Measurements from ENCODE around the gene PODXL. TPM values are rescaled to one million over a fixed set of nuclear protein-coding genes. Genes with fewer than 3 reads are reported as not detected.
"Not testable (repeated sequence)": the region's sequence is repeated elsewhere in the genome, so short reads cannot be mapped to it uniquely, and the experiment has no call there.

PODXL gene
- polyA plus RNA-seq, 12 donors, result 65.5 to 217 (median 82.7) TPM

DNA sequence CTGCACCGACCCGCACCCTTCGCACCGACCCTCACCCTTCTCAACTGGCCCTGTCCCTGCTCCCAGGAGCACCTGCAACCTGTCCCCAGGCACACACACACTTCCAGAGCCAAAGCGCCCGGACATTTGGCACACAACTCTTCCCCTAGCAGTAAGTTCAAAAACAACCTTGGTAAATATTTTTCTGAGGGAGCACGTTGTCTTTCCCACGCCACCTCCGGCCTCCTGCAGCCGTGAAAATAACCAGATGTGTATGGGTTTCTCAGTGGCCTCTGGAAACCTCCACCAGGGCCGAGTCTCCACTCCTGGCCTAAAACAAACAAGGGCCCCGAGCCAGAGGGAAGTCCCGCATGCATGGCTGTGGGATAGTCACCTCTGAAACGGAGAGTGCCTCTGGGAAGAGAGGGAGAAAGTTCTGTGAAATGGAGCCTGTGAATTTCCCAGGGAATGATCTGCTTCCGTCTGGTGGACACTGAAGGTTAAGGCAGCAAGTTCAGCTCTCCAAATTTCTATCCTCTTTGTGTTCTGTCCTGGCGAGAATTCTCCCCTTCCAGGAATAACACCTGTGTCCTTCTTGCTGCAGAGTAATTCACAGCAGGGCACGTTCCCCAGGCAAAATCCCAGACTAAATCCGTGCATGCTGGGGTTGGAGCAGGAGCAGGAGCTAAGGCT is 15.8 kb downstream of the PODXL start:
- DNase-seq, result no peak

DNA sequence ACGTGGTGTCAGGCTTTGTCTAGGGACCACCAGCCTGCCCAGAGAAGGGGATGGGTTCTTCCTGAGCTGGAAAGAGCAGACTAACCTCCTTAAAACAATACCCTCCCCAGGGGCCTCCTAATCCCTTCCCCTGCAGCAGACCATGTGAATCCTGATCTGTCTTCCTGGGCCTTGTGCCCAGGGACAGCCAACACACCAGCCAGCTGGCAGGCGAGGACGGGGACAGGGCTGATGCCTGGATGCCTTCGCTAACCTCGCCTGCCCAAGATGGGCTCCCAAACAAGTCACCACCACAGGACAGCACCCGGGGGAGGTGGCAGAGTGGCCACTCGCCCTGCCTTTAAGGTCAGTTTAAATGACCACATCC is 17.6 kb downstream of the PODXL start:
- no peak for DNase-seq

DNA sequence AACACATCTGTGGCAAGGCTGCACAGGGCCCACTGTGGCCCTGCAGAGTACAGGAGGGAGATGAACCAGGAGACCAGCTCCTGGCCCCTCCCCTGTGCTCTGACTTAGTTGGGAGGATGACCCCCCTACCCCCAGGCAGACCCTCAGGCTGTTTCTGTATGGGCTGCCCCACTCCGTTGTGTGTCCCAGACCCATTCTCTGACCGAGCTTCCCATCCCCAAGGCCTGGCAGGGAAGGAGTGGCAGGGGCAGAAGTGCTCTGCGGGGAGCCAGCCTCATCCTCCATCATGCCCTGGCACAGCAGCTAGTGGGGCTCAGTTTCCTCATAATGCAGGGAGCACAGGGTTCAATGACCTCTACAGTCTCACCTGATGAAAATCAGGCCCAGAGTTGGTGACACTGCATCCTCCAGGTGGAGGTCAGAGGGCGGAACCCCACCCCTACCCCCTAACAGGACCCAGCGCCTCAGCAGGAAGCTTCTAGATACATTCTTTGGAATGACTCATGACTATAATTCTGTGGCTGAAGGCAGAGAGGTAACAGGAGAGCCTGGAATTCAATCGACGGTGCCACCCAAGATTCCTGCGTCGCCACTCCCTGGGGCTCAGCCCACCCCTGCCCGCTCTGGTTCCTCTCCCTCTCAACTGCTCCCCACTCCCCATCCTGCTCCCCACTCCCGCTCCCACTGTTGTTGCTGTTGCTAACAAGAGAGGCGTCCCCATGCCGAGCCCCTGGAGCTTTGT is 18.2 kb downstream of the PODXL start:
- DNase-seq, result no peak

DNA sequence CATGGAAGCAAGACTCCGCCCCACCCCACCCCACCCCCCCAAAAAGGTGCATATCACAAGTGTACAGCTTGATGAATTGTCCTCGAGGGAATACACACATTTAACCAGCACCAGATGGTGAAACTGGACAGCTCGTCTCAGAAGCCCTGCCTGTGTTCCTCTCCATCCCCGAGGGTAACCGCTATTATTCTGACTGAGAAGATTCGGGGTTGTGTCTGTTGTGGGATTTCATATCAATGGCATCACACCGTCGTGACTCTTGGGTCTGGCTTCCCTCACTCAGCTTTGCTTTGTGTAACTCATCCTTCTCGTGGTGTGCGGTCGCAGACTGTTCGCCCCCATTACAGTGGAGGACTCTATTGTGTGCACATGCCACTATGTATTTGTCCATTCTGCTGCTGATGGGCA is 18.9 kb downstream of the PODXL start:
- no peak for DNase-seq

DNA sequence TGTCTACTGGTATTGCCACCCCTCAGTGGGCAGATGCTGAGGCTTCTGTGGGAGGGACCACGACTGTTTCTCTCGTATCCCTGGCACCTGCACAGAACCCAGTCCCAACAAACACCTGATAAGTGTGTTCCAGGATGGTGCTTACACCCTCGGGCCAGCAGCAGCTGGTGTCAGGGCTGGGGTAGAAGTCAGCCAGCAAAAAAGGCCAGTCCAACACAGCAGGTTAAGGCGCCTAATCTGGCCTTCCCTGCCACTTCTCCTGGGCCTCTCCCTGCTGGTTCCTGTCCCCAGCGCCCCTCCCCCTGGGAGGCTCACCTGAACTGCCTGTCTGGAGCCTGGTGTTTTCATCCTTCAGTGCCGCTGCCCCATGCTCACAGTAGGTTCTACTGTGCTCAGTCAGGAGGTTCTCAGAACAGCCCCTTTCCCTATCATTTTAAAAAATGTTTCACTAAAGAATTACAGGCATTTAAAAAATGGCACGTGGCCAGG is 20.0 kb downstream of the PODXL start:
- no peak for DNase-seq

DNA sequence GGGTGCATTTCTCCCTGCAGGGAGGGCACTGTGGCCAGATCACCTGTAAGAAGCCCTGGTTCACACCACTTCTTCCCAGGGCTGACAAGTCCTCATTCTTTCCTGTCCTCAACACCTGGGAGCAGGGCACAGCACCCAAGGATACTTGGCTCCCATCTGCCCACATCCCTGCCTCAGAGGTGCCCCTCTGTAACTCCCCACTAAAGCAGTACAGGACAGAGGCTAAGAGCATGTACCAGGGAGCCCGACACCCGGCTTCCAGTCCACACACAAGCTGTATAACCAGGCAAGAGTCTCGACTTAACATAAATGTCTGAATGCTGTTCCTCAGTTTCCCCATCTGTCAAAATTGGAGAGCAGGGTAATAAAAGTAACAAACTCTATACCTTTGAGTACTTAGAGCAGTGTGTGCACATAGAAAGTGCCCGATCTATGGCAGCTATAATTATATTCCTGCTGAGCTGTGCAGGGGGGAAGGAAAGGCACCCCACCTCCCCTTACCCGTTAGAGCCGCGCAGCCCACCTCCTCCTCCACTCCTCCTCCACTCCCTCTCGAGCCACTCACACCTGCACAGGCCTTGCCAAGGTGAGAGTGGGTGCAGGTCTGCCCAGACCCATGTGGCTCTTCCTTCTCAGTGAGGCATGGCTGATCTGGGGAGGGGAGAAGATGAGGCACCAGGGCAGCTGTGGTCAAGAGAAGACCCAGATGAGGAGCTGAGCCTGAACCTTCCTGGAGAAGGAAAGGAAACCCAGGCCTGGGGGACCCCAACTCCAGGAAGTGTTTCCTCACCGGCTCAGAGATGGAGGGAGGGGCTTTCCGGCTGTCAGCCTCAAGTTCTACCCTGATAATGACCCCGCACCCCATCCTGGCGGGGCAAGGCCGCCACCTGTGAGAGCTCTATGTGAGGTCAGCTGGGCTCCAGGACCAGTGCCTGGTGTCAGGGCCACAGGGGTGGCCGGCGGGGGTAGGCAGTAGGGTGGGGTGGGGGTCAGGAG is 22.6 kb downstream of the PODXL start:
- DNase-seq, result no peak

DNA sequence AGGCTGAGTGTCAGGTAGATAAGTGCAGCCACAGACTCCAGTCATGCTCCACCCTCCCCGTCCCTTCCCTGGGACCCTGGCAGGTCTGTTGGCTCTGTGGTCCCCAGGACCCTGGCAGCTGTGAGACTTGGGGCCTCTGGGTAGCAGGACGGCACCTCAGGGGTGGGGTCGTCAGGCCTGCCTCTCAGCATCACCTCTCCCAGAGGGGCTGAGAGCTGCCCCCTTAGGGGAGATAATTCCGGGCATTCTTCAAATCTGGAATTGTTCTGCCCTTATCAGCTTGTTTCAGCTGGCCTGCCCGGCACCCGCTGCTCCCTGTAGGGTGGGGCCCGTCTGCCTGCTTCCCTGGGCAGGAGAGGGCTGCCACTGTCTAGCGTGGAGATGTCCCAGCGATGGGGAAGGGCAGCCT is 23.3 kb downstream of the PODXL start:
- DNase-seq, result no peak

DNA sequence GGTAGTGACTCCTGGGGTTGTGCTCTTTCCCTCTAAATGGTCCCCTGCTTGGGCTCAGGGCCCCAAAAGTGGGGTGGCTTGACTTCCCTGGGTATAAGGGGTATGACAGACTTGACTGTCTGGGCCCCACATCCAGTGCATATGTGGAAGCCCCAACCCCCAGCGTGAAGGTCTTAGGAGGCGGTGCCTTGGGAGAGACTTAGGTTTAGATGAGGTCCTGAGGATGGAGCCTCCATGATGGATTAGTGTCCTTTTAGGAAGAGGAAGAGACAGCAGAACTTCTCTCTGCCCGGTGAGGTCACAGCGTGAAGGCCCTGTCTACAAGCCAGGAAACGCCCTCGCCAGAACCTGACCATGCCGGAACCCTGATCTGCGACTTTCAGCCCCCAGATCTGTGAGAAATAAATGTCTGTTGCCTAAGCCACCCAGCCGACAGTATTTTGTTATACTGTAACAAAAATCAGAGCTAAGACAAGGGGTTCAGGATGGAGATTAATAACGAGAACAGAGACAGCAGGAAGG is 23.8 kb downstream of the PODXL start:
- no peak for DNase-seq

DNA sequence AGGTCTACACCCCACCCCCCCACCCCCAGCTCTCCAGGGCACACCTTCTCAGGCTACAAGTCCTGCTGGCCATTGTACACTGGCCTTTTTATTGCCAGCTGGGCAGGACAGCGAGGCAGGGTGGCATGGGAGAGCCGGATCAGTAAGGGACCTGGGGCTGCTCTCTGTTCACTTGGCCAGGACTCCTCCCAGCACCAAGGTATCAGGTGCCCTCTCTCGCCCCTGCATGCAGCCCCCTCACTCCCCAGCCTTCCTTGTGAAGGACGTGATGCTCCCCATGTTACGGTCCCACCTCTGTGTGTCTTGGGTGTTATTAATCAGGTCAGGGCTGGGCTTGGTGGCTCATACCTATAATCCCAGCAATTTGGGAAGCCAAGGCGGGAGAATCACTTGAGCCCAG is 26.3 kb downstream of the PODXL start:
- no peak for DNase-seq

DNA sequence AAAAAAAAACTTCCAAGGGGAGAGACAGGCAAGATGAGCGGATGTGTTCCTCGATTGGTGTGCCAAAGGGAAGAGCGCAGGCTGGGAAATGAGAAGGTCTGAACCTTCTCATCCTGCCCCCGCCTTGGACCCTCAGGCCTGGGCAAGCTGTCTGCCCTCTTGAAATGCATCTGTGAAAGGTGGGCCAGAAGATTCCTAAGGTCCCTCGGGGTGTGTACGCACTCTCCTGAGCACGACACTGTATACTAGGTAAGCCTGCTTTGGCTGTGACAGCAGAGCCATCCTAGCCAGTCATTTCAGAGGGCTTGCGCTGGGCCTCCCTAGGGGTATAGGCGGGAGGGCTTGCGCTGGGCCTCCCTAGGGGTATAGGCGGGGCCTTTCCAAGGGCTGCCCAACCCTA is 26.8 kb downstream of the PODXL start:
- no peak for DNase-seq

DNA sequence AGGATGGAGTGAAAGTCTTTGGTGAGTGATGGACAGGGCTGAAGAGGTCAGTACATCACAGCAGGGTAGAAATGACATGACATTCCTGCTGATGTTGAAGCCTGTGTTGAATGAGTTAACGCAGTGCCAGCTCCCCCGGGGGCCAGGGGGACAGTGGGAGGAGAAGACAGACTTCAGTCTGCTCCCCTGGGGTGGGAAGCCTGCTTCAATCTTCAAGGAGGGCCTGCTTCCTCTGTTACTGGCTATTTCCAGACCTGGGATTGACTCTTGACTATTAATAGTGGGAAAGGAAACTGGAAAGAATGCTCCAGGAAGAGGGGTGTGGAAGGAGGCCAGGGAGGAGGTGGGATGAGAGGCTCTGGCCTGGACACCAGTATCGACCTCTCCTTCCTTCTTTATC is 27.2 kb downstream of the PODXL start:
- DNase-seq, result no peak

DNA sequence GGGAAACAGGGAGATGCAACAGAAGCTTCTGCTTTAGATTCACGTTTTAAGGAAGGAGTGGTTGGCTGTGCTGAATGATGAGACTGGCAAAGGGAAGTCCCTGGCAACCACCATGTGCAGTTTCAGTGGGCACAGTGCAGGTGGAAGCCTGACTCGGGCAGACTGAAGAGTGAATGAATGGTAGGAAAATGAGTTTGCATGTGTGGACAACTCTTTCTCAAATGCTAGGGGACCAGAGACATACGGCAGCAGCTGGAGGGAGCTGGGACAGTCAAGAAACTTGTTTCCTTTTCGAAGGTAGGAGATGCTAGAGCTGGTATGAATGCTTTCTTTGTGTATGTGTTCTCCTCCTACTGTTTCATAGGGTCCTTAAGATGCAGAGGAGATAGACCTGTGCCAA is 29.0 kb downstream of the PODXL start:
- no peak for DNase-seq

DNA sequence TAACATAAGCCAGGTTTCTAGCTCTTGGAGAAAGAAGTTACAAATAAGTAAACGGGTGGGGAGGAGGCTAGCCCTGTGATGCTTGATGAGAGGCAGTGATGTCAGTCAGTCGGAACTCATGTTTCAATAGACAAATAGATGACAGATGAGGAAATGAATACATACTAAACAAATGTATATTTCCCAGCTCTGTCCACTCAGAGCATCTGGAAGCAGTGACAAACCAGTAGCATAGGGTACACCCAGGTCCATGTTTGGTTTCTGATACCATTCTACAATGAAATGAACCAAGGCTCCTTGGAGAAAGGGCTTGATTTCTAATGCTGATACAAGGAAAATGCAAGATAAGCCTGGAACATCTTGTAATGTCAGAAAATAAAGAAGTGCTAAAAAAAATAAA is 30.6 kb downstream of the PODXL start:
- DNase-seq, result no peak

DNA sequence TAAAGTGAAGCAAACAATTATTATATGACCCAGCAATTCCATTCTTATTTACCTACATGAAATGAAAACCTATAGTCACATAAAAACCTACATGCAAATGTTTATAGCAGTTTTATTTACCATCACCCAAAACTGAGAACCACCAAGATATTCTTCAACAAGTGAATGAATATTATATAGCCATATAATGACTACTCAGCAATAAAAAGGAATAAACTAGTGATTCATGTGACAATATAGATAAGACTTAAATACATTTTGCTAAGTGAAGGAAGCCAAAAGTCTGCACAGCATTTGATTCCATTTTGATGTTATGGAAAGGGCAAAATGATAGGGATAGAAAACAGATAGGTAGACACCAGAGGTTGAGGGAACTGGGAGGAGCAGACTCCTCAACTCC is 31.7 kb downstream of the PODXL start:
- no peak for DNase-seq

DNA sequence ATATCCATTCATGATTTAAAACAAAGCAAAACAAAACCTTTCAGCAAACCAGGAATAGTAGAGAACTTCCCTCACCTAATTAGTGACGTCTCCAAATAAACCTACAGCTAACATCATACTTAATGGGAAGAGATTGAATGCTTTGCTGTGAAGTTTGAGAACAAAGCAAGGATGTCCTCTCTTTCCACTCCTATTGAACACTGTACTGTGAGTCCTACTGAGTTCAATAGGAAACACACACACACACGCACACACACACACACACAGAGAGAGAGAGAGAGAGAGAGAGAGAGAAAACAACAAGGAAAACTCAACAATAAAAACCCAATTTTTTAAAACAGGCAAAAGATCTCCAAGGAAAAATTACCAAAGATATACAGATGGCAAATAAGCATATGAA is 32.3 kb downstream of the PODXL start:
- DNase-seq, result no peak

DNA sequence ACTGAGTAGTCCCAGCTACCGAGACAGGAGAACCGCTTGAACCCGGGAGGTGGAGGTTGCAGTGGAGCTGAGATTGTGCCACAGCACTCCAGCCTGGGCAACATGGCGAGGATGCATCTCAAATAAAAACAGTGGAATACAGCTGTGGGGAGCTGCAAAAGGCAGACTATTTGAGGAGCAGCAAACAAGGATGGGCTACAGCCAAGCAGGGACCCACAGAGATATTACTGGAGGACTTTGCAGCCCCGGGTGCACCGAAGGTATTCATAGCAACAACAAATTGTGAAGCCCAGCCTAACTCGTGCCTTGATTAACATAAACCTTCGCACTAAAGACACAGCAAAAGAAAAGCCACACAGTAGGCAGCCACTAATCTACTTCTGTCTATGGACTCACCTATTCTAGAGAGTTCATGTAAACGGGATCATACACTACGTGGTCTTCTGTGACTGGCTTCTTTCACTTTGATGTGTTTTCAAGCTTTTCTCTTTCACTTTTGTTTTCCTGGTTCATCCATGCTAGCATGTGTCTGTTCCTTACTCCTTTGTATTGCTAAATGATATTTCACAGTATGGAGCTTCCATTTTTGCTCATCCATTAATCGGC is 34.0 kb downstream of the PODXL start:
- no peak for DNase-seq

DNA sequence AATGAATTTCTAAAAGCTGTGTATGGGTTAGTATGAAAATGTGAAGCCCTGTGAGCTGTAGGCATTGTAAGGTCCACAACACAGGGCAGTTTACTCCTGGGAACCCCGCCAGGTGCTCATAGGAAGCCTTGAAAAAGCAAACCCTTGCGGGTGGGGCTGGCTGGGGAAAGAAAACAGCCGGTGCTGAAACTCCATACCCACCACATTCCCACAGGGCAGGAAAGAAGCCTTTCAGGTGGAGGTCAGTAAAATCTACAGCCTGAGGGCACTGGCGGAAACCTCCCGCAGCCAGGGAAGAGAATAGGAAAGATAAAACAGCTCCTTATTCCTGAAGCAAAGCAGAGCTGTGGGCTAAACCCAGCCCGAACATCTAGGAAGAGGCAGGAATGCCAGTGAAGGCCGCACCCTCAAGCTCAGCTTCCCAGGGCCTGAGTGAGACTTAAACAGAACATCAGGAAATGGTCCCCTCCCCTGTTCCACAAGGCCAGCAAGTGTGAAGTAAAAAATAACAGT is 34.7 kb downstream of the PODXL start:
- no peak for DNase-seq

DNA sequence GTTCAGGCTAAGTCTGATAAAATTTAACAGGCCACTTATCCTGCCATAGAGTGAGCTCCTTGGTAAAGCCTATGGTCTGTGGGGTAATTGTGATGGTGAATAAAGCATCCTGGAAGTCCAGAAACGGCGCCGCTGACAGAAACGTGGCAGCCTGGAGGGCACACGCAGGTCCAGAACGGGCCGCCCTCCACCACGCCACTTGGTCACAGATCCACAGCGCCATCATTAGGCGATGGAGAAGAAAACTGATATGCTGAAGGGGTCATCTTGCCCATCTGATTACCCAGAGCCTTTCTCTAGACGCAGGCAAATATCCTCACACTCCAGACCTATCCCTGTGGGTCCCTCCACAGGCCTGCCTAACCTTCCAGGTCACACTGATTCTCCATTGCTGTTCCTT is 37.8 kb downstream of the PODXL start:
- DNase-seq, result no peak

DNA sequence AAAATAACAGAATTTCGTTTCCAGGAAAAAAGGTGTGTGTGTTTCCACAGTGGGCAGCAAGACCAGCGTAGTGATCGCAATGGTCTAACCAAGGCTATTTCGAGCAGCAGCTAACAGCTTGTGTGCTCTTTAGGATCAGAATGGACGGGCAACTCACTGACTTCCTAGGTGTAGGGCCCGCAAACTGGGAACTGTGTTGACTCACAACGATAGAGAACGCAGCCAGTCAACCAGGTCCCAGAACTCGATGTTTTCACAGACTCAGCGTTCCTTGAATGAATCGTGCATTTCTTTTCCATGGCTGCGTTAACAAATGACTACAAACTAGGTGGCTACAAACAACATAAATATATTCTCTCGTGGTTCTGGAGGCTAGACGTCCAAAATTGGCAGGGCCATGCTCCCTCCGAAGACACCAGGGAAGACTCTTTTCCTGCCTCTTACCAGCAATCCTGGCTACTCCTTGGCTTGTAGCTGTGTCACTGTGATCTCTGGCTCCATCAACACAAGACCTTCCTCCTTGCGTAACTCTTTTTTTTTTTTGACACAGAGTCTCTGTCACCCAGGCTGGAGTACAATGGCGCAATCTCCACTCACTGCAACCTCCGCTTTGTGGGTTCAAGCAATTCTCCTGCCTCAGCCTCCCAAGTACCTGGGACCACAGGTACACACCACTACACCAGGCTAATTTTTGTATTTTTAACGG is 39.1 kb downstream of the PODXL start:
- DNase-seq, result no peak

DNA sequence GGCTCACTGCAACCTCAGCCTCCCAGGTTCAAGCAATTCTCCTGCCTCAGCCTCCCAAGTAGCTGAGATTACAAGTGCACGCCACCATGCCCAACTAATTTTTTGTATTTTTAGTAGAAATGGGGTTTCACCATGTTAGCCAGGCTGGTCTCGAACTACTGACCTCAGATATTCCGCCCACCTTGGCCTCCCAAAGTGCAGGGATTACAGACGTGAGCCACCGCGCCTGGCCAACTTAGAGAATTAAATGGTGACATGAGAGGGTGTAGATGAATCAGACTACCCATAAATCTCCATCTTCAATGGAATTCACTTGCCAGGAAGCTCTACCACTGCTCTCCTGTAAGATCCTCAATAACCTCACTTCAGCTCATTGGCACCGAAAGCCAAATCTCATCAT is 41.0 kb downstream of the PODXL start:
- DNase-seq, result not testable (repeated sequence)

Measured in muscle of arm (tissue), 12 donors.